BLaER1 treated with 17β-estradiol and CSF1 and Interleukin-3, amounts not matched to agents 10 nM and 100 nM (cell line): Measurements from ENCODE around the gene APBA2.

Experiments used
- H3K27ac ChIP-seq, 11 experiments: shearing (Covaris generic); formaldehyde crosslinking; 2 replicates each; pipeline ENCODE4 v1.8.1; 2022
- H3K27me3 ChIP-seq, 11 experiments: shearing (Covaris generic); formaldehyde crosslinking; 2 replicates each; pipeline ENCODE4 v1.8.1; 2022
- H3K36me3 ChIP-seq, 11 experiments: shearing (Covaris generic); formaldehyde crosslinking; 2 replicates each; pipeline ENCODE4 v1.8.1; 2022
- H3K4me1 ChIP-seq, 10 experiments: shearing (Covaris generic); formaldehyde crosslinking; 2 replicates each; pipeline ENCODE4 v1.8.1; 2022
- H3K4me2 ChIP-seq, 11 experiments: shearing (Covaris generic); formaldehyde crosslinking; 2 replicates each; pipeline ENCODE4 v1.8.1; 2022
- H3K4me3 ChIP-seq, 10 experiments: shearing (Covaris generic); formaldehyde crosslinking; 2 replicates each; pipeline ENCODE4 v1.8.1; 2022
- H3K9ac ChIP-seq, 11 experiments: shearing (Covaris generic); formaldehyde crosslinking; 2 replicates each; pipeline ENCODE4 v1.8.1; 2022
- H3K9me3 ChIP-seq, 11 experiments: shearing (Covaris generic); formaldehyde crosslinking; replicated peaks in 1 of 11; 2 replicates each; pipeline ENCODE4 v1.8.1; 2022
- H4K20me1 ChIP-seq, 11 experiments: shearing (Covaris generic); formaldehyde crosslinking; 2 replicates each; pipeline ENCODE4 v1.8.1; 2022
- Cebpa-rat ChIP-seq, 11 experiments: shearing (Covaris generic); IDR thresholded peaks; 2 replicates each; pipeline ENCODE4 v1.8.1; 2022

The APBA2 gene

DNA sequence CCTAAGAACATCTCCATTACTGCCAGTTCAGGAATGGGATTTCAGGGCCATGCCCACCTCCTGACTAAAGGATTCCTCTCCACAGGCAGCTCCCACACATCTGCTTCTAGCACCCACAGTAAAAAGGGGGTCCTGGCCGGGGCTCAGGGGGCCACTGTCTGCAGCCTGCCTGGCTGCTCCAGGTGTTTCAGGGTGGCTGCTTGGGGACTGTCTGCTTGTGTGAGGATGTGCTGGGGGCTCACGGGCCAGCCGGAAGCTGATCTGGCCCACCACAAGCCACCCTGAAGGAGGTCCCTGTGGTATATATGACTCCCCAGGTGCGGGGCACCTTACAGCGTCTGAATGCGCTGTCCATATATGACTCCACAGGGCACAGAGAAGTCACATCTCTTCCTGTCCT, 248.5 kb downstream of the APBA2 start:
- Histone ChIP-seq H3K4me3 (no peak overlapping the region), H3K27ac (no peak overlapping the region), H3K4me1 (peaks cover 6 to 23% (median 15%) of the 10 kb centered on the region in 10 experiments; a peak in 17 of 20 replicates), H3K4me2 (no peak overlapping the region), H3K27me3 (no peaks in the 10 kb centered on the region), H3K9me3 (no peaks in the 10 kb centered on the region), H3K9ac (no peak overlapping the region), H3K36me3 (no peaks in the 10 kb centered on the region), H4K20me1 (peaks cover 0 to 9% (median 0%) of the 10 kb centered on the region in 11 experiments; a peak in 2 of 22 replicates)
- no peak for TF ChIP-seq Cebpa-rat (IDR thresholded peaks at IDR 0.05)

DNA sequence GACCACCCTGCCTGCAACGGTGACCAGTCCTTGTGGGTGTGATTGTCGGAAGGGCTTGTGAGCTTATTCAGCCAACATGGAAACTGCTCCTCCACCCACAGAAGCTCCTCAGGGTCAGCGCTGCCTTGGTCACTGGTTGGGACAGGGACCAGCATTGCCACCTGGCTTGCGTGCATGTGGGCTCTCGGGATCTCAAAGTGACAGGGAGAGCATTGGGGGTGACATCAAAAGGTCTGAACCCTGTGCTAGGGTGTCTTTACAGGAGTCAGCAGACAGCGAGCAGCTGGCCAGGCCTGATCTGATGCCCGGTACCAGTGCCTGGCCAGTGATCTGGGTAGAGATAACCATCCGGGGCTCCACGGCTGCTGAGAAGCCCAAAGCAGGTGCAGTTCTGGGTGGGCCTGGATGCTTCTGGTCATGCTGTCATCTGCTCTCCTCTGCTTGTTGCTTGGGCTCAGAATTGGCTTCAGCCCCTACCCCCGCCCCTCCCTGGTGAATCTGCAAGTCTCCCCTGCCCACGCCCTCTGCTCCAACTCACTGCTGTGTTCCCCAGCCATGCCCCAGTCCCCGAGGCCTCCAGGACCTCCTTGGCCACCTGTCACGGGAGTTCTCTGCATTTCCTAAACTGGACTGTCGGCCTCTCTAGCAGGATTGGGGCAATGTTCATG, 249.0 kb downstream of the APBA2 start:
- TF ChIP-seq Cebpa-rat (IDR thresholded peaks at IDR 0.05), result no peak
- H3K27ac ChIP-seq, result no peak overlapping the region
- H3K36me3 ChIP-seq, result no peaks in the 10 kb centered on the region
- no peaks in the 10 kb centered on the region for H3K27me3 ChIP-seq
- H3K9me3 ChIP-seq, result no peaks in the 10 kb centered on the region
- no peak overlapping the region for H3K9ac ChIP-seq
- H3K4me2 ChIP-seq, result no peak overlapping the region
- peaks cover 6 to 20% (median 10%) of the 10 kb centered on the region in 10 experiments; a peak in 17 of 20 replicates for H3K4me1 ChIP-seq
- no peak overlapping the region for H3K4me3 ChIP-seq
- H4K20me1 ChIP-seq, result peaks cover 0 to 9% (median 0%) of the 10 kb centered on the region in 11 experiments; a peak in 2 of 22 replicates

DNA sequence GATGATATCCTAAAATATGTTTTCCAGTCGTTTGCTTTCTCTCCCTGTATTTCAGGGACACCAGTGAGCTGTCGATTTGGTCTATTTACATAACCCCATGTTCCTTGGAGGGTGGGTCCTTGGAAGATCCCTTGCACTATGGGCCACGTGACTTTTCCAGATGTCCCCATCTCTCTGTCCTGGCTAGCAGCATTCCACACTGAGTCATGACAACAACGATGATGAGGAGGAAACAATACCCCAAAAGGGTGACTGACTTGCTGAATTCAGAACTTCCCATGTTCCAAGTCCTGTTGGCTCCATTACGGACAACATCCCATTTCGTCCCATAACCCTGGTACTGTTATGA, 249.5 kb downstream of the APBA2 start:
- no peak overlapping the region for H3K4me2 ChIP-seq
- peaks cover 0 to 9% (median 0%) of the 10 kb centered on the region in 11 experiments; a peak in 2 of 22 replicates for H4K20me1 ChIP-seq
- no peaks in the 10 kb centered on the region for H3K36me3 ChIP-seq
- H3K4me3 ChIP-seq, result no peak overlapping the region
- no peak for TF ChIP-seq Cebpa-rat (IDR thresholded peaks at IDR 0.05)
- peaks cover 6 to 19% (median 10%) of the 10 kb centered on the region in 10 experiments; a peak in 17 of 20 replicates for H3K4me1 ChIP-seq
- H3K9me3 ChIP-seq, result no peaks in the 10 kb centered on the region
- no peak overlapping the region for H3K9ac ChIP-seq
- no peak overlapping the region for H3K27ac ChIP-seq
- no peaks in the 10 kb centered on the region for H3K27me3 ChIP-seq

DNA sequence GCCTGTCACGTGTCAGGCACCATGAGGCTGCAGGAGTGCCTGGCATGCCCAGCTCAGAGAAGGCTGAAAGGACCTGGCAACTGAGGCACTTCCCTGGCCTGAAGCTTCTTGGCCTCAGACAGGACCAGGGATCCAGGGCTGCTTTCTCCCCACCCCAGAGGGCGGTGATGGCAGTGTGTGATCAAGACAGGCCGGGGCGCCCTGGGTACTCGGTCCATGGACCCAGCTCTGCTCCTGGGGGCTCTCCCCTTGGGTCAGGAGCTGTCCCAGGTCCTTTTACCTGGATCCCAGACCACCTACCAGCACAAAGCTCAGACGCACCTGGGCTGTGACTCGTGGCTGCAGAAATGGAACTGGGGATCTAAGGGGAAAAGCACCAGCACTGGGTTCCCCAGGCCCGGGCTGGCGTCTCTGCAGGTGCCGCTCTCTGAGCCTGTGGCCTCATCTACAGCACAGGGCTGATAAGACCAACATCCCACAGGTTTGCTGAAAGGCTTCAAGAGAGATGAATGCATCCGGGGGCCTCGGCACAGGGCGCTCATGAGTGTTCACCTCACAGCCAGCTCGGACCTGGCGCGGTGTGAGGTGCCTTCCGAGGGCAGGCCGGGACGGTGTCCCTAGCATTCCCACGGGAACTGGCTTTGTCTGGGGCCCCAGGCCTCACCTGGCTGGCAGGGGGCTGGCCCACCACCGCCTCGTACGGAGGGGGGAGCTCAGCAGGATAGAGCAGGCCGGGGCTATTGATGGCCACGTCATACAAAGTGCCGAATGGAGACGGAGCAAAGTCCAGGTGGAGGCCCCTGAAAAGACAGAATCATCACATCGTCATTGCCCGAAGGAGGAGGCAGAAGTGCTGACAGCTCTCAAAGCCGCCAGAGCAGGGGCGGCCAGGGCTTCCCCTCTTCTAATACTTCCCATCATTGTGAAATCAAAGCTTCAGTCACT, 250.2 kb downstream of the APBA2 start:
- H3K9ac ChIP-seq, result no peak overlapping the region
- TF ChIP-seq Cebpa-rat (IDR thresholded peaks at IDR 0.05), result no peak
- H3K4me1 ChIP-seq, result peaks cover 10 to 22% (median 13%) of the 10 kb centered on the region in 10 experiments; a peak in 19 of 20 replicates
- no peaks in the 10 kb centered on the region for H3K36me3 ChIP-seq
- no peak overlapping the region for H3K4me3 ChIP-seq
- no peak overlapping the region for H3K4me2 ChIP-seq
- no peak overlapping the region for H3K27ac ChIP-seq
- no peaks in the 10 kb centered on the region for H3K9me3 ChIP-seq
- H3K27me3 ChIP-seq, result no peaks in the 10 kb centered on the region
- peaks cover 0 to 9% (median 0%) of the 10 kb centered on the region in 11 experiments; a peak in 2 of 22 replicates for H4K20me1 ChIP-seq

DNA sequence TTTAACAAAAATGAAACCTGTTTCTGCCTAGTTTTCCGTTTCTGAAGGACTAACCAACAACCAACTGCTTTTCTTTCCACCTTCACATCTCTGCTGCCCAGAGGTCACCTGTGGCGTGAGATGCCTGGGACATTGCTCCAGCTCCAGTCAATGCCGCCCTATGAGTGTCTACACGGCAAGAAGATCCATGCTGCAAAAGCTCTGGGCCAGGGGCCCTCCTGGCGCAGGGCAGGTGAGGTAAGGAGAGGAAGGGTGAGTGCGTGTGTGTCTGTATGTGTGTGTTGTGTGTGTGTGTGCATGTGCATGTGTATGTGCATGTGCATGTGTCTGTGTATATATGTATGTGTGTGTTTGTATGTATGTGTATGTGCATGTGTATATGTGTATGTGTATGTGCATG, 252.5 kb downstream of the APBA2 start:
- H3K4me2 ChIP-seq, result no peak overlapping the region
- no peak for TF ChIP-seq Cebpa-rat (IDR thresholded peaks at IDR 0.05)

DNA sequence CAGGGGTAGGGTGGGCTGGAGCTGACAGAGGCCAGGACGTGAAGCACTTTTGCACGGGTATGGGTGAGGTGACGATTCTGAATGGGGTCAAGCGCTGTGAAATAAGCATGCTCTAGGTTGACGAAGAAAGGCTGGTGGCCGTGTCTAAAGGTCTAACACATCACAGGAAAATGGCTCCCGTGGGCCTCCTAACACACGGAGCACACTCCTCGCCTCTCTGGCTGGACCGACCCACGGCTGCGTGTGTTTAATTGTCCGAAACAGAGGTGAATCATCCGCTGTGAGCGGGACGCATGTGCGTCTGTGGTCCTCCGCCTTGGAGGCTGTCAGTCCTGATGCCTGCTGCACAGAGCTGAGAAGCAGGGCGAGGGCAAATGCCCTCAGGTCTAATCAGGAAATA, 253.3 kb downstream of the APBA2 start:
- Histone ChIP-seq H3K4me2 (no peak overlapping the region), H3K4me3 (no peak overlapping the region), H3K9ac (no peak overlapping the region), H3K27me3 (no peaks in the 10 kb centered on the region), H3K36me3 (no peaks in the 10 kb centered on the region), H3K9me3 (no peaks in the 10 kb centered on the region), H4K20me1 (peaks cover 0 to 9% (median 0%) of the 10 kb centered on the region in 11 experiments; a peak in 2 of 22 replicates), H3K27ac (no peak overlapping the region), H3K4me1 (peaks cover 8 to 26% (median 17%) of the 10 kb centered on the region in 10 experiments; a peak in 19 of 20 replicates)
- no peak for TF ChIP-seq Cebpa-rat (IDR thresholded peaks at IDR 0.05)

More for the DNA sequence above, 252.5 kb downstream of the APBA2 start:
- Histone ChIP-seq H3K4me1 (peaks cover 8 to 26% (median 17%) of the 10 kb centered on the region in 10 experiments; a peak in 19 of 20 replicates), H3K4me3 (no peak overlapping the region), H3K27me3 (no peaks in the 10 kb centered on the region), H4K20me1 (peaks cover 0 to 9% (median 0%) of the 10 kb centered on the region in 11 experiments; a peak in 2 of 22 replicates), H3K27ac (no peak overlapping the region), H3K36me3 (no peaks in the 10 kb centered on the region), H3K9me3 (no peaks in the 10 kb centered on the region), H3K9ac (no peak overlapping the region)

DNA sequence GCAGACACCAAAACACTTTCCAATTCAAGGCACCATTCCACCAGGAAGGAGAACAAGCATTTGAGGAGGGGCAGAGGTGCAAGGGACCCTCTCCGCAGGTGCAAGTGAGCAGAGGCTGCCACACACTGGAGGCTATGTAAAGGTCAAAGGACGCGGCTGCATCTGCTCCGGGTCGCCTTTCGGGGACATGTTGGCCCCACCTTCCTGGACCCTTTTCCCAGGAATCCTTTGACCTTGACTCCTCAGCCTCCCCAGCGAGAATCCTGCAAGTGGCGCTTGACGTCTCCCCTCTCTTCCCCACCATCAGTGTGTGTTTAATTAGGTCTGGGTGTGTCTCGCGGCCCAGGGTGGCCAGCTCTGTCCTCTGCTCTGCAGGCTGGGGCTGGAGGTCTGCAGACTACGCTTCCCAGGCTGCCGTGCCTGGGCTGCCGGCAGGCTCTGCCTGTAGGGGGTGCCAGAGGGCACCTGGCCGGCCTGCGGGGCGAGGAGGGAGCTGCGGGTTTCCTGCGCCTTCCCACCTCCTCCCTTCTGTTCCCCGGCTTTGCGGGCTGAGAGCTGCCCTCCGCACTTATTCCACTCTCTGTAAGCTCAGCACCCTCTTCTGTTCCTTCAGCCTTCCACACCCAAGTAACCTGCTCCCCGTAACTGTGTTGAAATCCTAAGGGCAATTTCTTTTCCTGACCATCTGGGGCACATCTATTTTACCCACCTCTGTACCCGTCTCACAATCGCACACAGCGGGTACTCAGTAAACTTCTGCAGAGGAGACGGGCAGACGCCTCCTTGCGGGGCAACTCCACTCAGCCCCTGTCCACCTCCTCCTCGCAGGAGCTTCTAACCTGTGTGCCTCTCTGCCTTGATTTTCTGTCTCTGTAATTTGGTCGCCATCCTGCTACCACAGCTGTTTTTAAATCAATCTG, 254.0 kb downstream of the APBA2 start:
- Histone ChIP-seq H3K4me1 (peaks cover 8 to 26% (median 17%) of the 10 kb centered on the region in 10 experiments; a peak in 19 of 20 replicates), H3K27ac (no peak overlapping the region), H3K27me3 (no peaks in the 10 kb centered on the region), H4K20me1 (peaks cover 0 to 9% (median 0%) of the 10 kb centered on the region in 11 experiments; a peak in 2 of 22 replicates), H3K9ac (no peak overlapping the region), H3K9me3 (no peaks in the 10 kb centered on the region), H3K4me3 (no peak overlapping the region), H3K4me2 (peak overlapping the region in 5 of 11 experiments; percentile 15 to 45 (median 21); a peak in 3 of 22 replicates), H3K36me3 (no peaks in the 10 kb centered on the region)
- no peak for TF ChIP-seq Cebpa-rat (IDR thresholded peaks at IDR 0.05)
